ENCODE results near the gene APPL2.

Gene APPL2

GRCh38 chr12:105201299-105201698 is 34.7 kb downstream of the APPL2 start:
- H3K79me2 ChIP-seq (ENCODE audit: control insufficient read depth, low read length) = no peaks in the 10 kb centered on the region
- no peaks in the 10 kb centered on the region for H4K20me1 ChIP-seq (ENCODE audit: control insufficient read depth, insufficient read depth, low read depth, low read length)
- no peaks in the 10 kb centered on the region for H3K4me1 ChIP-seq (ENCODE audit: control insufficient read depth, low read length)
- no peaks in the 10 kb centered on the region for H3K9me2 ChIP-seq (replicated peaks; ENCODE audit: control insufficient read depth, low read length)
- no peaks in the 10 kb centered on the region for H3K27me3 ChIP-seq (ENCODE audit: control insufficient read depth, low read length)
- H3K36me3 ChIP-seq (ENCODE audit: control insufficient read depth, low read length) = peaks cover 6% of the 10 kb centered on the region; the same call in 1 of the 2 replicates
- H3F3A ChIP-seq (ENCODE audit: control insufficient read depth, insufficient read depth) = no peaks in the 10 kb centered on the region
- TF ChIP-seq EZH2phosphoT487 (IDR thresholded peaks at IDR 0.05; ENCODE audit: borderline replicate concordance, low read length) (no peak), CTCF (IDR thresholded peaks at IDR 0.05; ENCODE audit: low read depth, low read length, poor library complexity, severe bottlenecking) (no peak)
- H3K4me2 ChIP-seq (ENCODE audit: low read length) = no peak overlapping the region
- no peaks in the 10 kb centered on the region for H3K9me3 ChIP-seq (ENCODE audit: control insufficient read depth, insufficient read depth, low read length)
- no peak overlapping the region for H3K27ac ChIP-seq (ENCODE audit: low read depth, low read length)
- no peak overlapping the region for H3K4me3 ChIP-seq (ENCODE audit: low read length)

GRCh38 chr12:105200385-105200784 is 35.6 kb downstream of the APPL2 start:
- no peaks in the 10 kb centered on the region for H3K79me2 ChIP-seq (ENCODE audit: control insufficient read depth, low read length)
- H3F3A ChIP-seq (ENCODE audit: control insufficient read depth, insufficient read depth) = no peaks in the 10 kb centered on the region
- H3K9me2 ChIP-seq (replicated peaks; ENCODE audit: control insufficient read depth, low read length) = no peaks in the 10 kb centered on the region
- no peaks in the 10 kb centered on the region for H3K4me1 ChIP-seq (ENCODE audit: control insufficient read depth, low read length)
- no peak for TF ChIP-seq EZH2phosphoT487 (IDR thresholded peaks at IDR 0.05; ENCODE audit: borderline replicate concordance, low read length)
- no peak for TF ChIP-seq CTCF (IDR thresholded peaks at IDR 0.05; ENCODE audit: low read depth, low read length, poor library complexity, severe bottlenecking)
- H3K4me2 ChIP-seq (ENCODE audit: low read length) = no peak overlapping the region
- no peaks in the 10 kb centered on the region for H3K27me3 ChIP-seq (ENCODE audit: control insufficient read depth, low read length)
- H4K20me1 ChIP-seq (ENCODE audit: control insufficient read depth, insufficient read depth, low read depth, low read length) = no peaks in the 10 kb centered on the region
- H3K27ac ChIP-seq (ENCODE audit: low read depth, low read length) = no peak overlapping the region
- H3K9me3 ChIP-seq (ENCODE audit: control insufficient read depth, insufficient read depth, low read length) = no peaks in the 10 kb centered on the region
- H3K4me3 ChIP-seq (ENCODE audit: low read length) = no peak overlapping the region
- peaks cover 6% of the 10 kb centered on the region; the same call in 1 of the 2 replicates for H3K36me3 ChIP-seq (ENCODE audit: control insufficient read depth, low read length)

DNA sequence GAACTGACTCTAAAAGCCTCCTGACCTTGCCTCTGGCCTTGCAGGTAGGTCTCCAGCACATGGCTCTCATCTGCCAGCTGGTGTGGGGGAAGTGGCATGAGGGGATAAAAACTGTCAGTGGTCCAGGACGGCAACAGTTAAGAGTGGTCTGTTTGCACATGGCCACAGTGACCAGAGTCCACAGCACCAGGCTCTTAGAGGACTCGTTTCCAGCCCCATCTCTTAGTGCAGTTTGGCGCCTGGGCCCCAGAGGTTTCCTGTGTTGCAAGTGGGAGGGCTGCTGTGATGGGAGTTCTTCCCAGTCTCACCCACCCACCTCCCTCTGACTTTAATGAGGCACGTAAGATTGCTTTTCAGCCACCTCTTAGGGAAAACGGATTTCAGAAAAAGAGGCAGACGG is 37.0 kb downstream of the APPL2 start:
- Histone ChIP-seq H3K36me3 (ENCODE audit: control insufficient read depth, low read length) (peaks cover 7% of the 10 kb centered on the region), H3K79me2 (ENCODE audit: control insufficient read depth, low read length) (no peaks in the 10 kb centered on the region), H3K9me2 (replicated peaks; ENCODE audit: control insufficient read depth, low read length) (no peaks in the 10 kb centered on the region), H3K4me2 (ENCODE audit: low read length) (no peak overlapping the region), H3K4me3 (ENCODE audit: low read length) (no peak overlapping the region), H3F3A (ENCODE audit: control insufficient read depth, insufficient read depth) (no peaks in the 10 kb centered on the region), H3K27me3 (ENCODE audit: control insufficient read depth, low read length) (no peaks in the 10 kb centered on the region), H3K9me3 (ENCODE audit: control insufficient read depth, insufficient read depth, low read length) (no peaks in the 10 kb centered on the region), H3K27ac (ENCODE audit: low read depth, low read length) (no peak overlapping the region), H4K20me1 (ENCODE audit: control insufficient read depth, insufficient read depth, low read depth, low read length) (no peaks in the 10 kb centered on the region), H3K4me1 (ENCODE audit: control insufficient read depth, low read length) (no peaks in the 10 kb centered on the region)
- TF ChIP-seq EZH2phosphoT487 (IDR thresholded peaks at IDR 0.05; ENCODE audit: borderline replicate concordance, low read length) = no peak
- no peak for TF ChIP-seq CTCF (IDR thresholded peaks at IDR 0.05; ENCODE audit: low read depth, low read length, poor library complexity, severe bottlenecking)

DNA sequence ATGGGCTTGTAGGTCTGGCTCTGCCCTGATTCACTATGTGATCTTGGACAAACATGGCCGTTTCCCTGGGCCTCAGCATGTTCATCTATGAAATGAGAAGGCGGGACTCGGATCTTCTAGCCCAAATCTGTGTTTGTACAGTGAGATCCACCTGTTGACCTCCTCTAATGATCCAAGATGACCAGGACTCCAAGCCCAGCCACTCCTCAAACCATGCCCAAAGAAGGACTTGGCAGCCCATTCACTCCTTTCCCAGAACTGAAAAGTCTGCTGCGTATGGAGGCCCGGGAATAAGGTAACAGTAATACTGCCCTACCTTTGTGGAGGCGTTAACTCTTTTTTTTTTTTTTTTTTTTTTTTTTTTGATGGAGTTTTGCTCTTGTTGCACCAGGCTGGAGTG is 39.9 kb downstream of the APPL2 start:
- Histone ChIP-seq H3F3A (ENCODE audit: control insufficient read depth, insufficient read depth) (no peaks in the 10 kb centered on the region), H3K4me1 (ENCODE audit: control insufficient read depth, low read length) (no peaks in the 10 kb centered on the region), H3K79me2 (ENCODE audit: control insufficient read depth, low read length) (no peaks in the 10 kb centered on the region), H3K4me2 (ENCODE audit: low read length) (no peak overlapping the region), H3K36me3 (ENCODE audit: control insufficient read depth, low read length) (peaks cover 9% of the 10 kb centered on the region), H3K27ac (ENCODE audit: low read depth, low read length) (no peak overlapping the region), H4K20me1 (ENCODE audit: control insufficient read depth, insufficient read depth, low read depth, low read length) (no peaks in the 10 kb centered on the region), H3K9me2 (replicated peaks; ENCODE audit: control insufficient read depth, low read length) (no peaks in the 10 kb centered on the region), H3K4me3 (ENCODE audit: low read length) (no peak overlapping the region), H3K9me3 (ENCODE audit: control insufficient read depth, insufficient read depth, low read length) (no peaks in the 10 kb centered on the region), H3K27me3 (ENCODE audit: control insufficient read depth, low read length) (no peaks in the 10 kb centered on the region)
- TF ChIP-seq CTCF (IDR thresholded peaks at IDR 0.05; ENCODE audit: low read depth, low read length, poor library complexity, severe bottlenecking) (no peak), EZH2phosphoT487 (IDR thresholded peaks at IDR 0.05; ENCODE audit: borderline replicate concordance, low read length) (no peak)

All from DOHH2 (cell line).